CD14-positive monocyte (primary cell): ENCODE data around the gene SPNS1. TPM values are rescaled to one million over a fixed set of nuclear protein-coding genes. Genes with fewer than 3 reads are reported as not detected.

ENCODE experiments used
- DNase-seq, 3 donors: peaks; one replicate each; pipeline ENCODE4 v3.0.0-alpha.2; 2011 to 2022
- H2AFZ ChIP-seq: 2 replicates; pipeline ENCODE4 v1.6.0; 2012; ENCODE audit warnings: mild to moderate bottlenecking, low read depth, low read length, inconsistent platforms; ENCODE audit not compliant: insufficient read depth, poor library complexity, severe bottlenecking
- H3K27ac ChIP-seq, 2 donors: 1 replicate in 1 of 2; 2 replicates in 1 of 2; pipeline ENCODE4 v1.5.1; 2012 to 2013; ENCODE audit warnings: low read length in 2 of 2, control low read depth in 1 of 2, inconsistent platforms in 1 of 2, low read depth in 1 of 2, mild to moderate bottlenecking in 1 of 2
- H3K27me3 ChIP-seq, 2 donors: one replicate each; pipeline versions ENCODE4 v1.6.0 to v1.6.1; 2011 to 2013; ENCODE audit warnings: low read length in 2 of 2; ENCODE audit not compliant: control insufficient read depth in 2 of 2, insufficient read depth in 2 of 2
- H3K36me3 ChIP-seq, 2 donors: replicated peaks in 1 of 2; 1 replicate in 1 of 2; 2 replicates in 1 of 2; pipeline versions ENCODE4 v1.5.1 to v1.6.1; 2012 to 2013; ENCODE audit warnings: low read length in 2 of 2, control low read depth in 1 of 2, inconsistent platforms in 1 of 2, mild to moderate bottlenecking in 1 of 2; ENCODE audit not compliant: insufficient read depth in 2 of 2, control insufficient read depth in 1 of 2
- H3K4me1 ChIP-seq, 2 donors: 1 replicate in 1 of 2; 2 replicates in 1 of 2; pipeline versions ENCODE4 v1.5.1 to v1.6.1; 2012 to 2013; ENCODE audit warnings: low read length in 2 of 2, control low read depth in 1 of 2, inconsistent platforms in 1 of 2, mild to moderate bottlenecking in 1 of 2, moderate library complexity in 1 of 2; ENCODE audit not compliant: insufficient read depth in 2 of 2, control insufficient read depth in 1 of 2
- H3K4me2 ChIP-seq: replicated peaks from 2 replicates; pipeline ENCODE3; 2012; ENCODE audit warnings: low read length, moderate library complexity, mild to moderate bottlenecking; ENCODE audit not compliant: poor library complexity, severe bottlenecking; ENCODE audit errors: extremely low read depth
- H3K4me3 ChIP-seq, 3 experiments: fragments of 200-600 bp in 1 of 3; sonication (generic) in 1 of 3; replicated peaks in 1 of 3; 1 replicate in 2 of 3; 2 replicates in 1 of 3; pipeline ENCODE4 v1.5.1; 2011 to 2013; ENCODE audit warnings: low read length in 3 of 3, mild to moderate bottlenecking in 3 of 3, control low read depth in 2 of 3, low read depth in 2 of 3, inconsistent platforms in 1 of 3, moderate library complexity in 1 of 3
- H3K79me2 ChIP-seq: 2 replicates; pipeline ENCODE4 v1.6.0; 2012; ENCODE audit warnings: mild to moderate bottlenecking, control low read depth, inconsistent platforms, low read length, moderate library complexity; ENCODE audit not compliant: insufficient read depth
- H3K9ac ChIP-seq: 2 replicates; pipeline ENCODE4 v1.6.0; 2017; ENCODE audit warnings: low read length, mild to moderate bottlenecking; ENCODE audit not compliant: insufficient read depth, poor library complexity, severe bottlenecking
- H3K9me3 ChIP-seq, 2 donors: replicated peaks in 1 of 2; 1 replicate in 1 of 2; 2 replicates in 1 of 2; pipeline versions ENCODE4 v1.5.1 to v1.6.1; 2012 to 2013; ENCODE audit warnings: low read length in 2 of 2, control low read depth in 1 of 2; ENCODE audit not compliant: control insufficient read depth in 1 of 2, insufficient read depth in 1 of 2
- H4K20me1 ChIP-seq: 2 replicates; pipeline ENCODE4 v1.6.0; 2012; ENCODE audit warnings: mild to moderate bottlenecking, low read length, control low read depth, moderate library complexity; ENCODE audit not compliant: insufficient read depth
- H3K27ac Mint-ChIP-seq, 7 donors: one replicate each; pipeline ENCODE4 v1.8.0; 2020; ENCODE audit warnings: mild to moderate bottlenecking in 7 of 7, mixed read lengths in 7 of 7, moderate library complexity in 6 of 7, inconsistent platforms in 2 of 7
- H3K27me3 Mint-ChIP-seq, 3 donors: one replicate each; pipeline ENCODE4 v1.8.0; 2021 to 2022; ENCODE audit warnings: low read depth in 3 of 3, mild to moderate bottlenecking in 3 of 3, mixed read lengths in 3 of 3, moderate library complexity in 3 of 3, inconsistent platforms in 1 of 3
- H3K36me3 Mint-ChIP-seq, 2 donors: one replicate each; pipeline ENCODE4 v1.8.0; 2020; ENCODE audit warnings: mixed read lengths in 2 of 2, inconsistent platforms in 1 of 2, mild to moderate bottlenecking in 1 of 2
- H3K4me1 Mint-ChIP-seq: one replicate; pipeline ENCODE4 v1.8.0; 2020; ENCODE audit warnings: mild to moderate bottlenecking, mixed read lengths
- H3K4me3 Mint-ChIP-seq, 2 donors: one replicate each; pipeline ENCODE4 v1.8.0; 2020; ENCODE audit warnings: mild to moderate bottlenecking in 2 of 2, mixed read lengths in 2 of 2, moderate library complexity in 1 of 2
- H3K9me3 Mint-ChIP-seq, 7 donors: one replicate each; pipeline ENCODE4 v1.8.0; 2020 to 2022; ENCODE audit warnings: mixed read lengths in 7 of 7, mild to moderate bottlenecking in 6 of 7, moderate library complexity in 6 of 7, inconsistent platforms in 2 of 7
- CTCF ChIP-seq: fragments of 200-600 bp; IDR thresholded peaks from one replicate; pipeline ENCODE4 v1.8.0; 2022; ENCODE audit warnings: antibody characterized with exemption, mild to moderate bottlenecking
- WGBS: methylation state at CpG from one replicate; pipeline ENCODE4 v1.1.5; 2013; ENCODE audit warnings: missing lambda C conversion rate; ENCODE audit not compliant: insufficient coverage; 5-methylcytosine and 5-hydroxymethylcytosine counted together
- intact Hi-C, 2 donors: fragments of 100-400 bp; cut with micrococcal nuclease; formaldehyde crosslinking; loops; one replicate each; pipeline versions ENCODE4 v1.15.0 to v1.15.1; 2023
- polyA plus RNA-seq, 3 donors: library from polyadenylated mRNA; depleted of rRNA in 1 of 3; unstranded in 2 of 3; stranded (reverse) in 1 of 3; fragments of 300-500 nt in 2 of 3; fragments of >200 nt in 1 of 3; fragmentation: Illumina TruSeq in 2 of 3; gene quantifications; 1 replicate in 2 of 3; 2 replicates in 1 of 3; pipeline ENCODE4 v1.2.3, GENCODE V29; 2012 to 2021

Gene SPNS1
- polyA plus RNA-seq, 3 donors = 93.4 to 104 (median 97.2) TPM

DNA sequence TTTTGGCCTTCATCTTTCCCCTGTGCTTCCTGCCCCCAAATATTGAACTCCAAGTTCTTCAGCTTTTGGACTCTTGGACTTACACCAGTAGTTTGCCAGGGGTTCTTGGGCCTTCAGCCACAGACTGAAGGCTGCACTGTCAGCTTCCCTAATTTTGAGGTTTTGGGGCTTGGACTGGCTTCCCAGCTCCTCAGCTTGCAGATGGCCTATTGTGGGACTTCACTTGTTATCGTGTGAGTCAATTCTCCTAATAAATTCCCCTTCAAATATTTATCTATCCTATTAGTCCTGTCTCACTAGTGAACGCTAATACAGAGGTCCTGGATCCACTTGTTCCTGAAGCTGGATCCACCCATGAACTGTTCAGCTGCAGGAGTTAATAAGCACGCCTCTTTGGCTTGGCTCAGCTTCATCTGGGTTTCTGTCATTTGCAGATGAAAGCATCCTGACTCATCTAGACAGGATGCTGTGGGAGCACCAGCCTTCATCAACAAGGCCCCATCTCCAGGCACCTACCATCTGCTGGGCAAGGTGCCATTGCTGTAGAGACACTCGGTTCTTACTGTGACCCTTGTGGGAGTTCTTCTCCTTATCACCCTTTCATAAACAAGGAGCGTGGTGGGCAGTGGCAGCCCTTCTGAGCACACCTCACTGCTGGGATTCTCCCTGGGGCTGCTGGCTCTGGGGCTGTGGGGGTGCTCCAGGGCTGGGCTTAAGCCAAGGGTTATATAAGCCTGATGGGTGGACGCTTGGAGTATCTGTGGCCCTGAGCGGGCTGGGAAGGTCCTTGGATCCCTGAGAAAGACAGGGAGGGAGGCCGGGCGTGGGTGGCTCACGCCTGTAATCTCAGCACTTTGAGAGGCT lies 33.4 kb downstream of the SPNS1 start:
- 80% methylated on average over 5 of the region's 10 CpGs for WGBS
- H3K4me3 ChIP-seq = no peak overlapping the region
- peak overlapping the region; percentile 3 for H2AFZ ChIP-seq
- H3K4me3 Mint-ChIP-seq = no peak overlapping the region
- no peaks in the 10 kb centered on the region for H3K79me2 ChIP-seq
- intact Hi-C loops = no loop called here
- no peaks in the 10 kb centered on the region for H3K36me3 ChIP-seq
- peak overlapping the region; percentile 15 to 40 for H3K27ac ChIP-seq
- peak; percentile 26 to 48 (median 44) for DNase-seq
- H3K36me3 Mint-ChIP-seq = peaks cover 3 to 7% of the 10 kb centered on the region in 2 donors
- H3K27me3 Mint-ChIP-seq = peaks cover 2 to 10% (median 5%) of the 10 kb centered on the region in 3 donors
- no peaks in the 10 kb centered on the region for H4K20me1 ChIP-seq
- H3K9me3 ChIP-seq = no peaks in the 10 kb centered on the region
- H3K9ac ChIP-seq = no peak overlapping the region
- no peak for TF ChIP-seq CTCF
- peaks cover 39% of the 10 kb centered on the region for H3K4me1 Mint-ChIP-seq
- no peaks in the 10 kb centered on the region for H3K27me3 ChIP-seq
- H3K4me2 ChIP-seq = no peak overlapping the region
- peak overlapping the region in 4 of 7 donors; percentile 11 to 83 (median 42) for H3K27ac Mint-ChIP-seq
- H3K4me1 ChIP-seq = peaks cover 40 to 49% of the 10 kb centered on the region in 2 donors
- H3K9me3 Mint-ChIP-seq = peaks cover 0 to 3% (median 0%) of the 10 kb centered on the region in 7 donors

DNA sequence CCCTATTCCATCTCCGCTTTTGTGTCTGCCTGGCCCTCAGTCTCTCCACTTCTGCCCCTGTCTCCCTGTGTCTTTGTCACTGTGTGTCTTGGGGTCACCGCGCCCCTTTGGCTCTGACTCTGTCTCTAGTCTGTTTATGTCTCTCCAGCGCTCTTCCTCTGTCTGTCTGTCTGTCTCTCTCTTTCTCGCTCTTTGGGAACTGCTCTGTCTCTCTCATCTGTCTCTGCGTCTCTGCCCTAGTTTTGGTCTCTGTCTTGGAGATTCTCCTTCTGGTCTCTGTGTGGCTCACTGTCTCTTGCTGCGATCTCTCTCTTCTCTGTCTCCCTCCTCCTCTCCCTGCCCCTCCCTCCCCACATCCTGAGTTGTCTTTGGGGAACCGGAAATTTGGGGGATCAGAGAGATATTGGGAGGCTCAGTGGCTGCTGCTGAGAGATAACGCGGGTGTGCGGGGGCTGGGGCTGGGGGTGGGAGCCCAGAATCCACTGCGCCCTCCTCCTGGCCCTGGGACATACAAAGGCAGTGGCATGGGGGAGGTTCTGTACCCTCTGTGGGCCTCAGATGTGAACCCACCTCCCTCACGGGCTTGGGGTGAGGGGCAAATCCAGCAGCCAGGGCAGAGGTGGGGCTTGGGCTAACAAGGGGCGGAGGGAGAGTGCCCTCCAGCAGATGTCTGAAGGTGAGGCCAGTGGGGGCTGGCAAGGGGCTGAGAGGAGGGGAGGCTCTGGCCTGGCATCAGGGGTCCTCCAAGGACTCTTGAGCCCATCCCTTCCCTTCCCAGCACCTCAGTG lies 34.7 kb downstream of the SPNS1 start:
- H3K79me2 ChIP-seq = no peaks in the 10 kb centered on the region
- H3K4me1 Mint-ChIP-seq = peaks cover 52% of the 10 kb centered on the region
- H3K27me3 ChIP-seq = no peaks in the 10 kb centered on the region
- H3K36me3 Mint-ChIP-seq = peaks cover 3 to 7% of the 10 kb centered on the region in 2 donors
- peaks cover 0 to under 1% of the 10 kb centered on the region in 2 donors for H3K9me3 ChIP-seq
- H3K9ac ChIP-seq = peak overlapping the region; percentile 18
- no peaks in the 10 kb centered on the region for H3K36me3 ChIP-seq
- H3K4me1 ChIP-seq = peaks cover 53 to 62% of the 10 kb centered on the region in 2 donors
- peak overlapping the region in 5 of 7 donors; percentile 1 to 69 (median 22) for H3K27ac Mint-ChIP-seq
- H3K9me3 Mint-ChIP-seq = peaks cover 0 to 7% (median 3%) of the 10 kb centered on the region in 7 donors
- H3K4me2 ChIP-seq = peak overlapping the region; percentile 59
- intact Hi-C loops = no loop called here
- WGBS = 66% methylated on average over 6 of the region's 14 CpGs
- H2AFZ ChIP-seq = peak overlapping the region; percentile 78
- peak overlapping the region; percentile 65 to 75 for H3K4me3 Mint-ChIP-seq
- DNase-seq = no peak
- no peaks in the 10 kb centered on the region for H4K20me1 ChIP-seq
- H3K27me3 Mint-ChIP-seq = peaks cover 2 to 10% (median 5%) of the 10 kb centered on the region in 3 donors
- peak overlapping the region in 1 of 3 experiments; percentile 40 for H3K4me3 ChIP-seq
- no peak overlapping the region for H3K27ac ChIP-seq
- no peak for TF ChIP-seq CTCF
